Measurements from ENCODE around the gene C9orf50.
"Not testable (repeated sequence)": the region's sequence is repeated elsewhere in the genome, so short reads cannot be mapped to it uniquely, and the experiment has no call there.

The C9orf50 gene

DNA sequence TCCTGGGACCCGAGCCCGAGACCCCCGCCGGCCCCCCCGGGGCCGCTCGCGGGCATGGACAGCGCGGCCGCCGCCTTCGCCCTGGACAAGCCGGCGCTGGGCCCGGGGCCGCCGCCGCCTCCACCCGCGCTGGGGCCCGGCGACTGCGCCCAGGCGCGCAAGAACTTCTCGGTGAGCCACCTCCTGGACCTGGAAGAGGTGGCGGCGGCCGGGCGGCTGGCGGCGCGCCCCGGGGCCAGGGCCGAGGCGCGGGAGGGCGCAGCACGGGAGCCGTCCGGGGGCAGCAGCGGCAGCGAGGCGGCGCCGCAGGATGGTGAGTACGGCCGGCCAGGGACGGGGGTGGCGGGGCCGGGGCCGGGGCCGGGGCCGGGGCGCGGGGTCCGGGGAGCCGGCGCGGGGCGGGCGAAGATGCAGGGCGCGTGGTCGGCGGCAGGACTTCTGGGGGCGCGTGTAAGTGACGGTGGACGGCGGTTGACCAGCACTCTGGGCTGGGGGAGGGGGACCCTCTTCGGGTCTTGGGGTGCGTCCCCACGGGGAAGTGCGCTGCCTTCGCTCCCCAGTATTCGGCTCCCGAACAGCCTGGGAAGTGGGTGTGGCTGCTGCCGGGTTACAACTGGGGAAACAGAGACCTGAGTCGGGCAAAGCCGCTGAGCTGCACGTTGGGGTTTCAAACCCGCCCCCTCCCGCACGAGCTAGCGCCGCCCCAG, 45.1 kb upstream of the C9orf50 start:
- TF ChIP-seq, protein P1, sequence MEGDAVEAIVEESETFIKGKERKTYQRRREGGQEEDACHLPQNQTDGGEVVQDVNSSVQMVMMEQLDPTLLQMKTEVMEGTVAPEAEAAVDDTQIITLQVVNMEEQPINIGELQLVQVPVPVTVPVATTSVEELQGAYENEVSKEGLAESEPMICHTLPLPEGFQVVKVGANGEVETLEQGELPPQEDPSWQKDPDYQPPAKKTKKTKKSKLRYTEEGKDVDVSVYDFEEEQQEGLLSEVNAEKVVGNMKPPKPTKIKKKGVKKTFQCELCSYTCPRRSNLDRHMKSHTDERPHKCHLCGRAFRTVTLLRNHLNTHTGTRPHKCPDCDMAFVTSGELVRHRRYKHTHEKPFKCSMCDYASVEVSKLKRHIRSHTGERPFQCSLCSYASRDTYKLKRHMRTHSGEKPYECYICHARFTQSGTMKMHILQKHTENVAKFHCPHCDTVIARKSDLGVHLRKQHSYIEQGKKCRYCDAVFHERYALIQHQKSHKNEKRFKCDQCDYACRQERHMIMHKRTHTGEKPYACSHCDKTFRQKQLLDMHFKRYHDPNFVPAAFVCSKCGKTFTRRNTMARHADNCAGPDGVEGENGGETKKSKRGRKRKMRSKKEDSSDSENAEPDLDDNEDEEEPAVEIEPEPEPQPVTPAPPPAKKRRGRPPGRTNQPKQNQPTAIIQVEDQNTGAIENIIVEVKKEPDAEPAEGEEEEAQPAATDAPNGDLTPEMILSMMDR (IDR thresholded peaks at IDR 0.05; ENCODE audit: borderline replicate concordance, insufficient read depth, low read depth, low read length), result no peak
- H3K4me3 ChIP-seq (ENCODE audit: low read depth, low read length), result no peak overlapping the region

DNA sequence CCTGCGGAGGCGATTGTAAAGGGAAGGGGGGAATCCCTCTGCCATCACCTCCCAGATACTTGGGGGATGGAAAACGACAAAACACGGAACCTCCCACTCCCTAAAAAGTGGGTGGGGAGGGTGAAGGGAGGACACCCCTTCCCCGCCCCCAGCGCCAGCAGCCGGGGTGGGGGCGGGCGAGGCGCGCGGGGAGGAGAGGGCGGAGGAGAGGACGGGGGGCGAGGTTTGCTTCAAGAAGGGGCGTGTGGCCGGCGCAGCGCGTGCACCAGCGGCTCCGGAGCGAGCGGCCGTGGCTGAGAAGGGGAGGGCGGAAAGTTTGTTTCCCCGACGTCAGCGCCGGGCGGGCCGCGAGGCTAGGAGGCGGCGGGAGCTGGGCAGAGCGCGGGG, 44.5 kb upstream of the C9orf50 start, which contains the start of gene PRRX2:
PRRX2 (plus strand) TSS at position 259 of the 387 bp plus-strand sequence. CDS start 221 bp downstream, outside the sequence.
- H3K4me3 ChIP-seq (ENCODE audit: low read depth, low read length), result no peak within 1 kb of the TSS
- TF ChIP-seq, protein P1 (IDR thresholded peaks at IDR 0.05; ENCODE audit: borderline replicate concordance, insufficient read depth, low read depth, low read length), result no peak

DNA sequence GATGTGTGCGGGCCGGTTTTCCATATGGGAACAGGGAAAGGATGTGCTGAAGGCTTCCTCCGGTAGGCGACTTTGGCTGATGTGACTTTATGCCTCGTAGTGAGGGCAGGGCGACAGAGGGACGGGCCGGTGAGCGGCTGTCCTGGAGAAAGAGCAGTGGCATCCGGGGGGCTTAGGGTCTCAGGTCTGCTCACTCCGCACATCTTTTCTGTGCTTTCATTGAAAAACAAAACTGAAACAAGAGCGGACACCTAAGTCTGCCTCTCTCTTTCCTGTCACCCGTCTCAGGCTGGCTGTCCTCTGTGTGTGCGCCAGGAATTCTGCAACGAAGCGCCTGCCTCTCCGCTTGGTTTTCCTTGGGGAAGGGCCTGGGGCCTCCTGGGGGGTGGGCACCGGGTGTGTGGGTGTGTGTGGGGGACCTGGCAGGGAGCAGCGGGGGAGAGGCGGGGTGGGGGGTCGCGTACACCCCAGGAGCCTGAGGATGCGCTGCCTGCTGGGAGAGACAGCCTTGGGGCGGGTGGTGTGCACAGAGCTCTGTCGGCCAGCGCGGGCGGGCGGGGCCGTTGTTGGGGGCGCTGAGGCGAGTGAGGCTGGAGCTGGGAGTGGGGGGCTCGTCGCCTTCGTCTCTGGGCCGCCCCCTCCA, 44.0 kb upstream of the C9orf50 start:
- TF ChIP-seq, protein P1 (IDR thresholded peaks at IDR 0.05; ENCODE audit: borderline replicate concordance, insufficient read depth, low read depth, low read length), result no peak
- no peak overlapping the region for H3K4me3 ChIP-seq (ENCODE audit: low read depth, low read length)

DNA sequence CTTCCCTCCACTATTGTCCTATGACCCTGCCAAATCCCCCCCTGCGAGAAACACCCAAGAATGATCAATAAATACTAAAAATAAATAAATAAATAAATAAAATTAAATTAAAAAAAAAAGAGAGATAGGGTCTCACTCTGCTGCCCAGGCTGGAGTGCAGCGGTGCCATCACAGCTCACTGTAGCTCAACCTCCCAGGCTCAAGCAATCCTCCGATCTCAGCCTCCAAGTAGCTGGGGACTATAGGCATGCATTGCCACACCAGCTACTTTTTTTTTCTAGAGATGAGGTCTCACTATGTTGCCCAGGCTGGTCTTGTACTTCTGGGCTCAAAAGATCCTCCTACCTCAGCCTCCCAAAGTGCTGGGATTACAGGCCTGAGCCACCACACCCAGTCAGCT, 41.3 kb upstream of the C9orf50 start:
- not testable (repeated sequence) for H3K4me3 ChIP-seq (ENCODE audit: low read depth, low read length)

DNA sequence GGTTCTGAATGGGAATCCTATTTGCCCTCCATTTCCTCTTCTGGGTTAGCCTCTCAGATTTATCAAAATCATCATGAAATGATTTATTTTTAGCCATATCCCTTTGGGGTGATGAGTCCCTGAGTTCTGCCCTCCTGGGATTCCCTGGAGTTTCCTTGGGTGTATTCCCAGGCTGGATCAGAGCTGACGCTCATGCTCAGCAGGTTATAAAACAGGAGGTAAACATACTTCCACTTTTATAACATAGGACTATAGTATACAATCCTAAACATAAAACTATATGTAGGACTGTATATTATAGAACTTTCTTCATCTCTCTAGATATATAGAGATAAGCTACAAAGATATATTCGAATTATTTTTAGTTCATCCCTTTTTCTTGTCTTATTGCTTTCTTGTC, 40.1 kb upstream of the C9orf50 start:
- TF ChIP-seq, protein P1 (IDR thresholded peaks at IDR 0.05; ENCODE audit: borderline replicate concordance, insufficient read depth, low read depth, low read length), result no peak
- H3K4me3 ChIP-seq (ENCODE audit: low read depth, low read length), result no peak overlapping the region

GRCh38 chr9:129656795-129657390, 36.0 kb upstream of the C9orf50 start:
- TF ChIP-seq, protein P1 (IDR thresholded peaks at IDR 0.05; ENCODE audit: borderline replicate concordance, insufficient read depth, low read depth, low read length), result no peak

GRCh38 chr9:129655696-129656095, 34.8 kb upstream of the C9orf50 start:
- no peak overlapping the region for H3K4me3 ChIP-seq (ENCODE audit: low read depth, low read length)
- TF ChIP-seq, protein P1 (IDR thresholded peaks at IDR 0.05; ENCODE audit: borderline replicate concordance, insufficient read depth, low read depth, low read length), result no peak

More at GRCh38 chr9:129656795-129657390, 36.0 kb upstream of the C9orf50 start:
- no peak overlapping the region for H3K4me3 ChIP-seq (ENCODE audit: low read depth, low read length)
